ENCODE data around the gene KIAA1958.
"Not testable (repeated sequence)": the region's sequence is repeated elsewhere in the genome, so short reads cannot be mapped to it uniquely, and the experiment has no call there.

KIAA1958 gene

GRCh38 chr9:112556497-112557442 lies 70.1 kb downstream of the KIAA1958 start:
- DNase-seq, result no peak

GRCh38 chr9:112558476-112558875 lies 71.8 kb downstream of the KIAA1958 start:
- no peak for DNase-seq

- DNase-seq, result no peak
These were observed 72.4 kb downstream of the KIAA1958 start for GRCh38 chr9:112558978-112559377.

GRCh38 chr9:112559629-112560413 lies 73.2 kb downstream of the KIAA1958 start:
- no peak for DNase-seq

- no peak for DNase-seq
These were observed 75.8 kb downstream of the KIAA1958 start for GRCh38 chr9:112562235-112562958.

GRCh38 chr9:112569186-112569585 lies 82.6 kb downstream of the KIAA1958 start:
- DNase-seq, result no peak

GRCh38 chr9:112570671-112571167 lies 84.1 kb downstream of the KIAA1958 start:
- DNase-seq, result no peak

- no peak for DNase-seq
These were observed 85.2 kb downstream of the KIAA1958 start for GRCh38 chr9:112571624-112572355.

- no peak for DNase-seq
These were observed 85.8 kb downstream of the KIAA1958 start for GRCh38 chr9:112572416-112572815.

GRCh38 chr9:112574008-112574407 lies 87.4 kb downstream of the KIAA1958 start:
- DNase-seq, result no peak

- DNase-seq, result no peak
These were observed 88.5 kb downstream of the KIAA1958 start for GRCh38 chr9:112575107-112575506.

GRCh38 chr9:112581469-112582176 lies 95.0 kb downstream of the KIAA1958 start:
- no peak for DNase-seq

- no peak for DNase-seq
These were observed 96.0 kb downstream of the KIAA1958 start for GRCh38 chr9:112582371-112583262.

- DNase-seq, result no peak
These were observed 100.0 kb downstream of the KIAA1958 start for GRCh38 chr9:112586599-112587155.

- DNase-seq, result not testable (repeated sequence)
These were observed 105.2 kb downstream of the KIAA1958 start for GRCh38 chr9:112591875-112592274.

GRCh38 chr9:112599732-112600131 lies 113.1 kb downstream of the KIAA1958 start:
- DNase-seq, result no peak

- no peak for DNase-seq
These were observed 115.0 kb downstream of the KIAA1958 start for GRCh38 chr9:112601636-112602035.

GRCh38 chr9:112604790-112605189 lies 118.2 kb downstream of the KIAA1958 start:
- no peak for DNase-seq

GRCh38 chr9:112605518-112605917 lies 118.9 kb downstream of the KIAA1958 start:
- no peak for DNase-seq

Data from NCI-H446 (cell line).